Left lobe of liver (tissue), 2 donors: ENCODE data around the gene YJEFN3. TPM values are rescaled to one million over a fixed set of nuclear protein-coding genes. Genes with fewer than 3 reads are reported as not detected.

Experiments
- ATAC-seq: fragments of 200-7000 bp; cut with Tn5 transposase; one replicate; pipeline ENCODE4 v1.9.1; 2020; ENCODE audit warnings: mild to moderate bottlenecking, moderate library complexity
- DNase-seq: peaks from one replicate; pipeline ENCODE4 v3.0.0-alpha.2; 2020; ENCODE audit warnings: low spot score
- total RNA-seq: library from RNA; stranded (reverse); gene quantifications from one replicate; pipeline ENCODE4 v1.2.1, GENCODE V29; 2021
- donor health status: DM: no; HTN: no; CAD: no; lungs with moderate emphysema.
- donor health status: DM: no; HTN: yes; CAD: no.

YJEFN3 gene
- total RNA-seq, 1 donor from 2014 or later = 5.9 TPM

GRCh38 chr19:19495614-19496603 is 32.8 kb upstream of the YJEFN3 start:
- no peak for ATAC-seq
- DNase-seq = no peak

GRCh38 chr19:19498255-19498991 is 30.3 kb upstream of the YJEFN3 start:
- DNase-seq = no peak
- ATAC-seq = no peak

GRCh38 chr19:19499272-19499995 is 29.3 kb upstream of the YJEFN3 start:
- no peak for DNase-seq
- ATAC-seq = no peak

GRCh38 chr19:19500975-19501644 is 27.6 kb upstream of the YJEFN3 start:
- no peak for DNase-seq
- ATAC-seq = no peak

GRCh38 chr19:19501798-19502197 is 26.9 kb upstream of the YJEFN3 start:
- no peak for DNase-seq
- ATAC-seq = no peak

DNA sequence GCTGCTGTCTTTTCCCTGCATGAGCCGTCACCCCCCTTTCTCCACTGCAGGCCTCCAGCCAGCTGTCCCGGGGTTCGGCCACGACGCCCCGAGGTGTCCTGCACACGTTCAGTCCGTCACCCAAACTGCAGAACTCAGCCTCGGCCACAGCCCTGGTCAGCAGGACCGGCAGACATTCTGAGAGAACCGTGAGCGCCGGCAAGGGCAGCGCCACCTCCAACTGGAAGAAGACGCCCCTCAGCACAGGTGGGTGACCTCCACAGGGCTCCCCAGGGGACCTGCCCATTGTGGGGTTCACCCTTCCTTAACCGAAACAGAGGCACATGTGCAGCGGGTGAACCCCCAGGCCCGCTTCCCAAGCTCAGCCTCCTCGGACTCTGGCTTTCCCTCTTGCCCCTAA is 26.4 kb upstream of the YJEFN3 start:
- DNase-seq = no peak
- ATAC-seq = no peak

DNA sequence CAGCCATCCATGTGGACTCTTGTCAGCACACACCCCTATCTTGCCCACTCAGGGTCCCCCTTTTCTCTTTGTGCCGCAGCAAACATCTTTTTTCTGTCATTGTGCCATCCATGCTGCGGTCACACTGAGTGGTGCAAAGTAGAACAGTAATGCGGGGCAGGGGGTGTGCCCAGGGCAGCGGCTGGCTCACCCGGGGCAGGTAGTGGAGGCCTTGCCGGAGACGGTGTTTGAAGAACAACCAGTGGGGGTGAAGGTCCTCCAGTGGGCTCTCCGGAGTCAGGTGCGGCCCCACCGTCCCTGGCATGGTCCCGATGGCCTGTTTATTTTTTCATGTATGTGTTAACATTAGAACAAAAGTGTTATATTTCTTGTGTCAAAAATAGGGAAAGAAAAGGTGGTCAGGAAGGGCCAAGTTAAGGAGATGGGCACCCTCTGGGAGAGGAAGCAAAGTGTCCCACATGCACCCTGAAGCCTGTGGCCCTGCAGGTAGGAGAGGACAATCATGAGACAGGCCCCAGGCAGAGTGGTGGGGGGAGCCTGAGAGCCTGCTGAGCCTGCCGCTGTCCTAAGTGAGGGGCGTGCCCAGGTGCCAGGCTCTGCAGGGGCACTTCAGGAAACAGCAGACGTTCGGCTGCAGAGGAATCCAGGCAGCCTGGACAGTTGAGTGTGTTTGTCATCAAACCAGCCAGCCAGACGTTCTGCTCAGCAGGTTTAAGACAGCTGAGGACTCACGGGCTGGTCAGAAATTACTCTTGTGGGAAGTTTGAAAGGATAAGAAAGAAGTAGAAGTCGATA is 25.7 kb upstream of the YJEFN3 start:
- DNase-seq = no peak
- no peak for ATAC-seq

DNA sequence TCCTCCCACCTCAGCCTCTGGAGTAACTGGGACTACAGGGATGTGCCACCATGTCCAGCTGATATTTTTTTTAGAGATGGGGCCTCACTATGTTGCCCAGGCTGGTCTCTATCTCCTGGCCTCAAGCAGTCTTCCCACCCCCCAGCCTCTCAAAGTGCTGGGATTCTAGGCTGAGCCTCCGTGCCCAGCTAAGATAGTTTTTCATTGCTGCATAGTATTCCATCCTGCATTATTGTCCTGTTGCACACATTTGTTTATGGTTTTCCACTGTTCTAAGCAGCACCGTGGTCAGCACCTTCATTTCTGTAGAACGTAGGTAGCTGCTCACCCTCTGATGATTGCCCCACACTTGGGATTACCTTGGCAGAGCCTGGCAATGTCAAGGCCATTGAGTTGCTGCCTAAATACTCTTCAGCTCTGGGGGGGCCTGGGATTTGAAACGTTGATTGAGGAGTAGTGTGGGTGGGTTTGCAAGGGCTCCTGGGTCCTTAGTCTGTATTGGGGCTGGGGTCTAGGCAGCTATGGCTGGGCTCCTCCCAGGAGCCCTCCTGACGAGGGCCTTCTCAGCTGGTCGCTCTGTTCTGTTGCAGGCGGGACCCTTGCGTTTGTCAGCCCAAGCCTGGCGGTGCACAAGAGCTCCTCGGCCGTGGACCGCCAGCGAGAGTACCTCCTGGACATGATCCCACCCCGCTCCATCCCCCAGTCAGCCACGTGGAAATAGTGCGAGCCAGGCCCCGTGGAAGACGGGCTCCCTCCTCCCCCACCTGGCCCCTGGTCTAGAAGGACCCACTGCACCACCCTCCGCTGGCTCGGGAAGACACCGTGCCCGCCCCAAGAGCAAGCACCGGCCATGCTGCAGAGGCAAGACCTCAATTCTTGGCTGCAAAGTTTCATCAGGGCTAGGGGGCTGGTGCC is 23.7 kb upstream of the YJEFN3 start:
- no peak for DNase-seq

GRCh38 chr19:19505669-19506326 is 22.9 kb upstream of the YJEFN3 start:
- no peak for ATAC-seq
- DNase-seq = no peak

More for the DNA sequence above, 23.7 kb upstream of the YJEFN3 start:
- no peak for ATAC-seq

- ATAC-seq = no peak
- DNase-seq = no peak
These were observed 22.1 kb upstream of the YJEFN3 start for GRCh38 chr19:19506592-19506991.

DNA sequence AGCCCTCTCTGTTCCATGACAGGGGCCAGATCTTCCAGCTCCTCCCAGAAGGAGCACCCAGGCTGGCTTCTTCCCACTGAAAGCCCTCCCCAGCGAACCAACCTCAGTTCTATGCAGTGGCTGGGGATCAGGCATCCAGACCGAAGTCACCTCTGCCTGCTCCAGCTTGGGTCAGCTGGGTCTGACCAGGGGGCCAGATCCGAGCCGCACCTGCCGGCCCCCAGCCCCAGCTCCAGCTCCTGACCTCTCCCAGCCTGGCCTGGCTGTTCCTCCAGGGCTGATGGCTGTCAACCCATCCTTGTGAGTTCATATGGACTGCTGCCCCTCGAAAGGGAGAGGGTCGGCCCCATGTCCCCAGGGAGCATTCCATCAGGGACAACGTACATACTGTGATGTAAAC is 21.4 kb upstream of the YJEFN3 start:
- ATAC-seq (no peak), DNase-seq (no peak)

- DNase-seq (no peak), ATAC-seq (no peak)
These were observed 20.5 kb upstream of the YJEFN3 start for GRCh38 chr19:19508217-19508616.

GRCh38 chr19:19510432-19510831 is 18.3 kb upstream of the YJEFN3 start:
- no peak for DNase-seq
- no peak for ATAC-seq

GRCh38 chr19:19513682-19514081 is 15.0 kb upstream of the YJEFN3 start:
- ATAC-seq = no peak
- DNase-seq = no peak

- DNase-seq (peak; percentile 75), ATAC-seq (peak; percentile 19)
These were observed 14.5 kb upstream of the YJEFN3 start for GRCh38 chr19:19514215-19514657.

DNA sequence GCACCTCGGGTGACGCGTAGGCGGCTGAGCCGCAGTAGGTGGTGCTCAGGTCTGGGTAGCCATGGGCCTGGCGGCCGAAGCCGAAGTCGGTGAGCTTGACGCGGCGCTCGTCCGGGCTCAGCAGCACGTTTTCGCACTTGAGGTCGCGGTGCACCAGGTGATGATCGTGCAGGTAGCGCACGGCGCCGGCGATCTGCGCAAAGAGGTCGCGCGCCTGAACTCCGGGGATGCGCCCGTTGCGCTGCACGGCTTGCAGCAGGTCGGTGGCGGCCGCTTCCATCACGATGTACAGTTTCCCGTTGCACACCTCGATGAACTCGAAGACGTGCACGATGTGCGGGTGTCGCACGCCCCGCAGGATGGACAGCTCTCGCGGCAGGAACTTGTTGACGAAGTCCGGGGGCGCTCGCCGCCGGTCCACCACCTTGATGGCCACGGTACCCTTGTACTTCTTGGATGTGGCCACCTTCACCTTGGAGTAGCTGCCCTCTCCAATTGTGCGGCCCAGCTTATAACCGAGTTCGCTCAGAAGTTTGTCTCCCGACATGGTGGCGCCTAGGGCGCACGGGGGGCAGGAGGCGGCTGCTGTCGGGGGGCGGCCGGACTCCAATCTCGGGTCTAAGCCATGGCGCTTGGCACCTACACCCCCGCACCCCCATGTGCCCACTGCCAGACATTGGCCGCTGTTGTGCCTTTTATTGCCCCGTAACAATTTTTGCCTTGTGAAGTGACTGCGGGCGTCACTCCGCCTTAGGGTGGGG is 13.7 kb upstream of the YJEFN3 start, which contains the start of gene TSSK6:
TSSK6 (minus strand) TSS at position 668 of the 761 bp plus-strand sequence; CDS start at position 547, 121 bp downstream.
- ATAC-seq = no peak
- DNase-seq = no peak
